K562 (cell line): ENCODE data around the gene KCTD7. TPM values are rescaled to one million over a fixed set of nuclear protein-coding genes. Genes with fewer than 3 reads are reported as not detected.

Experiments
- ATF3 ChIP-seq, 2 experiments: fragments of 450-650 bp in 1 of 2; sonication (generic) in 1 of 2; formaldehyde crosslinking in 1 of 2; IDR thresholded peaks in 1 of 2; conservative IDR thresholded peaks in 1 of 2; 2 replicates each; pipeline versions ENCODE4 v1.6.1 to v1.8.1; 2016 to 2023; ENCODE audit warnings: mild to moderate bottlenecking in 2 of 2, moderate library complexity in 2 of 2, inconsistent platforms in 1 of 2, missing genetic modification reagents in 1 of 2
- CBFB ChIP-seq: sonication (generic); formaldehyde crosslinking; IDR thresholded peaks from 2 replicates; pipeline ENCODE4 v1.4.0; 2020; ENCODE audit warnings: mild to moderate bottlenecking, missing genetic modification reagents
- GABPB2 ChIP-seq: fragments of 250-450 bp; sonication (Bioruptor Pico); conservative IDR thresholded peaks from 2 replicates; pipeline ENCODE4 v1.5.1; 2021; ENCODE audit warnings: mild to moderate bottlenecking
- GATA2 ChIP-seq: sonication (generic); formaldehyde crosslinking; IDR thresholded peaks from 2 replicates; pipeline ENCODE4 v1.4.0; 2020; ENCODE audit warnings: mild to moderate bottlenecking, missing genetic modification reagents
- KDM1A ChIP-seq, 2 experiments: fragments of 450-650 bp; IDR thresholded peaks; 2 replicates each; pipeline ENCODE4 v1.6.1; 2016; ENCODE audit warnings: mild to moderate bottlenecking in 2 of 2
- LEF1 ChIP-seq: fragments of 450-650 bp; IDR thresholded peaks from 2 replicates; pipeline ENCODE4 v1.6.1; 2016; ENCODE audit warnings: mild to moderate bottlenecking
- MCM5 ChIP-seq: fragments of 450-650 bp; IDR thresholded peaks from 2 replicates; pipeline ENCODE4 v1.6.1; 2016; ENCODE audit warnings: low read depth
- NCOA1 ChIP-seq: fragments of 450-650 bp; IDR thresholded peaks from 2 replicates; pipeline ENCODE4 v1.6.1; 2016; ENCODE audit warnings: low read depth
- NFXL1 ChIP-seq: fragments of 450-650 bp; formaldehyde crosslinking; IDR thresholded peaks from 2 replicates; pipeline ENCODE4 v1.4.0; 2021; ENCODE audit warnings: mild to moderate bottlenecking
- NR2C1 ChIP-seq, 2 experiments: fragments of 450-650 bp; IDR thresholded peaks; 2 replicates each; pipeline ENCODE4 v1.6.1; 2017; ENCODE audit warnings: mild to moderate bottlenecking in 2 of 2, antibody characterized with exemption in 1 of 2, inconsistent platforms in 1 of 2, missing compliant biosample characterization in 1 of 2, missing genetic modification characterization in 1 of 2
- NR2F6 ChIP-seq: fragments of 450-650 bp; formaldehyde crosslinking; IDR thresholded peaks from 2 replicates; pipeline ENCODE4 v1.4.0; 2020; ENCODE audit warnings: mild to moderate bottlenecking
- POLR2A ChIP-seq: fragments of 450-650 bp; conservative IDR thresholded peaks from 2 replicates; pipeline ENCODE4 v1.6.1; 2016
- RBM22 ChIP-seq: fragments of 200-400 bp; formaldehyde crosslinking; IDR thresholded peaks from 2 replicates; pipeline ENCODE4 v1.6.1; 2018; ENCODE audit warnings: low read length, low read depth; ENCODE audit not compliant: poor library complexity, severe bottlenecking
- SIN3A ChIP-seq, 2 experiments: fragments of 150-350 bp in 1 of 2; IDR thresholded peaks; 2 replicates each; pipeline ENCODE4 v1.6.1; 2011 to 2016; ENCODE audit warnings: borderline replicate concordance in 2 of 2, low read depth in 2 of 2, low read length in 2 of 2, mild to moderate bottlenecking in 2 of 2, moderate library complexity in 2 of 2; ENCODE audit not compliant: control insufficient read depth in 1 of 2
- SOX6 ChIP-seq: fragments of 450-650 bp; IDR thresholded peaks from 2 replicates; pipeline ENCODE4 v1.6.1; 2014; ENCODE audit warnings: mild to moderate bottlenecking
- ZBTB8A ChIP-seq: fragments of 450-650 bp; IDR thresholded peaks from 2 replicates; pipeline ENCODE4 v1.6.1; 2018; ENCODE audit warnings: mild to moderate bottlenecking, moderate library complexity; ENCODE audit not compliant: partially characterized antibody
- ZBTB9 ChIP-seq: fragments of 450-650 bp; formaldehyde crosslinking; IDR thresholded peaks from 2 replicates; pipeline ENCODE4 v1.4.0; 2020; ENCODE audit warnings: mild to moderate bottlenecking, moderate library complexity
- ZNF23 ChIP-seq: fragments of 250-450 bp; sonication (Bioruptor Pico); IDR thresholded peaks from 2 replicates; pipeline ENCODE4 v1.4.0; 2020; ENCODE audit warnings: mild to moderate bottlenecking
- ZNF384 ChIP-seq: IDR thresholded peaks from 2 replicates; pipeline ENCODE4 v1.6.1; 2012; ENCODE audit warnings: low read depth, low read length, improper control_type of control experiment
- ZNF551 ChIP-seq: fragments of 250-450 bp; sonication (Bioruptor Pico); IDR thresholded peaks from 2 replicates; pipeline ENCODE4 v1.5.0; 2021; ENCODE audit warnings: mild to moderate bottlenecking, moderate library complexity
- ZNF668 ChIP-seq: fragments of 250-450 bp; sonication (Bioruptor Pico); IDR thresholded peaks from 2 replicates; pipeline ENCODE4 v1.8.0; 2022; ENCODE audit warnings: mild to moderate bottlenecking, inconsistent platforms
- polyA plus RNA-seq, 8 experiments: library from polyadenylated mRNA; depleted of rRNA in 4 of 8; stranded (reverse) in 5 of 8; unstranded in 3 of 8; fragments of >200 nt; fragmentation: Nextera tagmentation in 2 of 8; fragmentation: Illumina TruSeq in 1 of 8; extraction: Ambion mirVana in 2 of 8; extraction: Trizol in 1 of 8; gene quantifications; 2 replicates each; pipeline versions ENCODE4 v1.2.1 to v1.2.3, GENCODE V29; 2011 to 2014; ENCODE audit warnings: inconsistent platforms in 1 of 8, missing spikeins in 1 of 8
- total RNA-seq, 7 experiments: library from RNA; depleted of rRNA in 6 of 7; stranded (reverse); fragments of >200 nt in 6 of 7; fragmentation: Illumina TruSeq in 2 of 7; extraction: Trizol in 2 of 7; gene quantifications; 2 replicates each; pipeline versions ENCODE4 v1.2.1 to v1.2.3, GENCODE V29; 2011 to 2021; ENCODE audit warnings: low replicate concordance in 1 of 7
- TF ChIP-seq, protein P1 (sequence below): fragments of 450-650 bp; IDR thresholded peaks from 2 replicates; pipeline ENCODE4 v1.6.1; 2016; ENCODE audit warnings: missing biosample characterization, missing genetic modification characterization
- TF ChIP-seq, protein P2 (sequence below): sonication (generic); formaldehyde crosslinking; IDR thresholded peaks from 2 replicates; pipeline ENCODE4 v1.5.0; 2020; ENCODE audit warnings: missing genetic modification reagents
- TF ChIP-seq, protein P3 (sequence below): fragments of 450-650 bp; IDR thresholded peaks from one replicate; pipeline ENCODE4 v1.6.1; 2018; ENCODE audit warnings: mild to moderate bottlenecking, moderate library complexity; ENCODE audit not compliant: partially characterized antibody

KCTD7 gene
- total and polyA plus RNA-seq, 9 of the 15 experiments (the other 6 are each of a cell fraction or from before 2014, with no cell fraction given), result 1.5 to 26.0 (median 9.0) TPM

GRCh38 chr7:66591799-66592596 is 36.7 kb upstream of the KCTD7 start (continued):
- TF ChIP-seq POLR2A, result peak; percentile 96
- TF ChIP-seq MCM5, result no peak
- TF ChIP-seq ZNF551, result no peak
- no peak for TF ChIP-seq RBM22
- no peak for TF ChIP-seq NR2F6
- no peak for TF ChIP-seq KDM1A (IDR thresholded peaks at IDR 0.05)
- peak; percentile 66 to 77; a peak in 3 of 4 replicates for TF ChIP-seq SIN3A (IDR thresholded peaks at IDR 0.05; ENCODE audit: borderline replicate concordance in 2 of 2, control insufficient read depth in 1 of 2, low read depth in 2 of 2, low read length in 2 of 2)
- peak; percentile 59; the same call in 1 of the 2 replicates for TF ChIP-seq ZBTB9 (CRISPR knock-in tag)
- TF ChIP-seq ZNF384, result no peak
- TF ChIP-seq NR2C1 (IDR thresholded peaks at IDR 0.05), result no peak
- TF ChIP-seq NR2C1 (tag; IDR thresholded peaks at IDR 0.05), result peak; percentile 59
- no peak for TF ChIP-seq ZBTB8A
- peak; percentile 41; the same call in 1 of the 2 replicates for TF ChIP-seq SOX6
- peak; percentile 84 for TF ChIP-seq GATA2
- TF ChIP-seq GABPB2 (CRISPR knock-in tag), result no peak
- 0 out of 2 replicates have a peak, but pooled peaks have one; percentile 54 for TF ChIP-seq ZNF668 (CRISPR knock-in tag)
- no peak; the same call in 1 of the 2 replicates for TF ChIP-seq NCOA1
- TF ChIP-seq ZNF23 (CRISPR knock-in tag), result no peak
- TF ChIP-seq, protein P1, sequence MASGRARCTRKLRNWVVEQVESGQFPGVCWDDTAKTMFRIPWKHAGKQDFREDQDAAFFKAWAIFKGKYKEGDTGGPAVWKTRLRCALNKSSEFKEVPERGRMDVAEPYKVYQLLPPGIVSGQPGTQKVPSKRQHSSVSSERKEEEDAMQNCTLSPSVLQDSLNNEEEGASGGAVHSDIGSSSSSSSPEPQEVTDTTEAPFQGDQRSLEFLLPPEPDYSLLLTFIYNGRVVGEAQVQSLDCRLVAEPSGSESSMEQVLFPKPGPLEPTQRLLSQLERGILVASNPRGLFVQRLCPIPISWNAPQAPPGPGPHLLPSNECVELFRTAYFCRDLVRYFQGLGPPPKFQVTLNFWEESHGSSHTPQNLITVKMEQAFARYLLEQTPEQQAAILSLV (tag), result 0 out of 2 replicates have a peak, but pooled peaks have one; percentile 35
- TF ChIP-seq, protein P2, sequence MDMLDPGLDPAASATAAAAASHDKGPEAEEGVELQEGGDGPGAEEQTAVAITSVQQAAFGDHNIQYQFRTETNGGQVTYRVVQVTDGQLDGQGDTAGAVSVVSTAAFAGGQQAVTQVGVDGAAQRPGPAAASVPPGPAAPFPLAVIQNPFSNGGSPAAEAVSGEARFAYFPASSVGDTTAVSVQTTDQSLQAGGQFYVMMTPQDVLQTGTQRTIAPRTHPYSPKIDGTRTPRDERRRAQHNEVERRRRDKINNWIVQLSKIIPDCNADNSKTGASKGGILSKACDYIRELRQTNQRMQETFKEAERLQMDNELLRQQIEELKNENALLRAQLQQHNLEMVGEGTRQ (CRISPR knock-in tag), result peak; percentile 28; the same call in 1 of the 2 replicates
- TF ChIP-seq CBFB (CRISPR knock-in tag), result no peak
- TF ChIP-seq ATF3 (IDR thresholded peaks at IDR 0.05), result no peak
- no peak for TF ChIP-seq ATF3 (CRISPR knock-in tag; conservative IDR thresholded peaks at IDR 0.05)
- TF ChIP-seq LEF1, result no peak
- no peak for TF ChIP-seq NFXL1 (CRISPR knock-in tag)
- TF ChIP-seq, protein P3, sequence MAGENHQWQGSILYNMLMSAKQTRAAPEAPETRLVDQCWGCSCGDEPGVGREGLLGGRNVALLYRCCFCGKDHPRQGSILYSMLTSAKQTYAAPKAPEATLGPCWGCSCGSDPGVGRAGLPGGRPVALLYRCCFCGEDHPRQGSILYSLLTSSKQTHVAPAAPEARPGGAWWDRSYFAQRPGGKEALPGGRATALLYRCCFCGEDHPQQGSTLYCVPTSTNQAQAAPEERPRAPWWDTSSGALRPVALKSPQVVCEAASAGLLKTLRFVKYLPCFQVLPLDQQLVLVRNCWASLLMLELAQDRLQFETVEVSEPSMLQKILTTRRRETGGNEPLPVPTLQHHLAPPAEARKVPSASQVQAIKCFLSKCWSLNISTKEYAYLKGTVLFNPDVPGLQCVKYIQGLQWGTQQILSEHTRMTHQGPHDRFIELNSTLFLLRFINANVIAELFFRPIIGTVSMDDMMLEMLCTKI, result no peak
